GM11168 (cell line): ENCODE data around the gene TRMT1.
"Not testable (repeated sequence)": the region's sequence is repeated elsewhere in the genome, so short reads cannot be mapped to it uniquely, and the experiment has no call there.

ENCODE experiments used
- in situ Hi-C: fragments of 300-500 bp; cut with MboI; formaldehyde crosslinking; loops from one replicate; pipeline ENCODE4 v1.12.0; 2022; ENCODE audit warnings: low sequenced_read_pairs; ENCODE audit not compliant: unreplicated experiment

The TRMT1 gene

DNA sequence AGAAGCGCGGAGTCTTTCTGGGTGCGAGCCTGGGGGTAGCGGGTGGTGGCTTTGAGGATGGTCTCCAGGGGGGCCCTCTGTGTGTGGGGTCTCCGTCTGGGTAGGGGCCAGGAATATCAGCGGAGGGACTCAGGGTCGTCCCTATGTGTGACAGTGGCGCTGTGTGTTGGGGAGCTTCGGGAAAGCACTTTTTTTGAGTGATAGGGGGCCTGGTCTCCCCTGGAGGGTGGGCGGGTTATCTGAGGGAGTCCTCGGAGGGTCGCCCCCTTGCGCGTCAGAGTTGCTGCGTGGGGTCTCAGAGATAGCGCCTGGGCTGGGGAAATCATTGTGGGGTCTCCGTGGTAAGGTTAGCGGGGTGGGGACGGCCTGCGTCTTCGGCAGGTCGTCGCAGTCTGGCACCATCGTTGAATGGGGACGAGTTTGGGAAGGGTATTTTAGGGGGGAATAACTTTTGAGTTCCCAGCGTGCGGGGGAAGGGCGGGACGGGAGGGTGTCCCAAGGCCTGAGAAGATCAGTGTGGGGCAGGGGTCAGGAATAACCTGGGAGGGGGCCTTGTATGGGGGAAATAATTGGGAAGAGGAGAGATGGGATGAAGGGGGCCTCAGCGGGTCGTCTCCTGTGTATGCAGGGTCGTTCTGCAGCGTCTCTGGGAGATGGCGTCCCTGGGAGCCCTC lies 34.5 kb upstream of the TRMT1 start:
- in situ Hi-C loops, result no loop called here

DNA sequence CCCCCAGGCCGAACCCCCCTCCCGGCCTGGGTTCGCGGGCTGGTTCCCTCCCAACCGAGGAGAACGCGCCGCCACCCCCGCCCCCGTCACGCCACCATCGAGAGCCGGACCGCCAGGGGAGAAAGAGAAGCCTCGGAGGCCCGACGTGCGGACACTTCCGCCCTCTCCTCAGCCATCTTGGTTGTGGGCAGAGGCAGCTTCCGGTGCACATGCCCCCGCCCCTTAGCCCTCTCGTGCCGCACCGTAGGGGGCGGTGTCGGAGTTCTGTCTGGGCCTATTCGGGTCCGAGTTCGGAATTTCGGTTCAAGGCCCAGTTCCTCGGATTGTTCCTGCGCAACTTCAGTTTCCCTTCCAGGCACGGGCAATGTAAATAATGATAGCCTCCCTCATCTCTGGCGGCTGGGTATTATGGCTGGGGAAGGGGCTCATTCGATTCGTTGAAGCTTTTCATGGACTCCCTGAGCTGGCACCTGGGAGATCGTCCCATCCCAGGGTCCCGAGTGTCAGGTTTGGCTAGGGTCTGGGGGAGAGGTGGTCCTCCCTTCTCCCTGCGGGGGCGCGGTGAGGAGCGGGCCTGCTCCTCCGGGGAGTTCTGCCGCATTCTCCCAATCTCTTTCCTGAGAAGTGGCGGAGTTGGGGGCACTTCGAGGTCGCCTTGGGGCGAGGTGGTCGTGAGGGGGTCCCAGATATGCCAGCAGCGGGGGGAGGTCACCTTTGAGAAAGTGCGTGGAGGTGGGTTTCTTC lies 33.8 kb upstream of the TRMT1 start, which contains the start of the genes IER2 and STX10:
Gene IER2, plus strand, starts transcription at position 225 of the 744 bp plus-strand sequence. CDS start 2,776 bp downstream, outside the sequence.
Gene STX10, minus strand, starts transcription at position 189 of the 744 bp plus-strand sequence. CDS start 202 bp downstream, outside the sequence.
- in situ Hi-C loops, result no loop called here

- in situ Hi-C loops, result no loop called here
Observed at GRCh38 chr19:13149628-13150186, 33.2 kb upstream of the TRMT1 start.

- in situ Hi-C loops, result not testable (repeated sequence)
Observed at GRCh38 chr19:13149173-13149627, 32.7 kb upstream of the TRMT1 start.

GRCh38 chr19:13146763-13147563 lies 30.4 kb upstream of the TRMT1 start:
- in situ Hi-C loops, result no loop called here

DNA sequence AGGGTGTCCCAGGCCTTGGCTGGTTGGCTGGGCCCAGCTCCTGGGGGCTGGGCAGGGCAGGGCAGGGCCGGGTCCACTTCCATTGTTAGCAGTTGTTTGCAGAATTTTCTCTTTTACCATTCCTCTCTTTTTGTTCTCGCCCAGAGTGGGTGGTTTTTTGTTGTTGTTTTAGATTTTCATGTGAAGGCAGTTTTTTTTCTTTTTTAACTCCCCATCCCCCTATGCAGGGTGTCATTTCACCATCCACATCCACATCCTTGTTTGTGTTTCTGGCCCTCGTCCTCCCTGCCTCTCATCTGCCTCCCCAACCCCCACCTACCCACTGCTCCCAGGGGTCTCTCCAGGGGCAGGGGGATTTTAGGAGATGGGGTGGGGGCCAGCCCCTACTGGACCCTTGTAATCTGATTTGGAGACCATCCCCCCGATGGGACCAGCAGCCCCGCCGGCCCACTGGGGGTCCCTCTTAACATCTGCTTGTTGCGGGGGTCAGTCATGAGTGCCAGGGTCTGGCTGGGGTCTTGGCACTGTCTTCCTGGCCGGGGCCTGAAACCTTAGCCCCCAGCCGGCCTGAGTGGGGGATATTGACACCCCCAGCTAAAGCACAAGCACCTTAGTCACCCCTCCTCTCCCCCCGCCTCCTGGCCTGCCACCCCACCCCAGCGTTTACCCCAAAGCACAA lies 23.2 kb upstream of the TRMT1 start:
- in situ Hi-C loops, result no loop called here

DNA sequence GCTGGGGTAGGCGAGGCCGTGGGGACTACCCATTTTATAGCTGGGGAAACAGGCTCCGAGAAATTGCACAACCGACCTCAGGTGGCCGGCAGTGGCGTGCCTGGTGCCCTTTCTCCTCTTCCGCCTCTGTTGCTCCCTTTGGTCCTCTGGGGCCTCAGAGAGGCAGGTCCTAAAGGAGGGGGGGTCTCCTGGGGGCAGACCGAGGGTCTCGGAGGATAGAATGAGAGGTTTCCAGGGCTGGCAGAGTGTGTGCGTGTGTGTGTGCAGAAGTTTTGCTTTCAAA lies 22.3 kb upstream of the TRMT1 start:
- in situ Hi-C loops, result no loop called here

DNA sequence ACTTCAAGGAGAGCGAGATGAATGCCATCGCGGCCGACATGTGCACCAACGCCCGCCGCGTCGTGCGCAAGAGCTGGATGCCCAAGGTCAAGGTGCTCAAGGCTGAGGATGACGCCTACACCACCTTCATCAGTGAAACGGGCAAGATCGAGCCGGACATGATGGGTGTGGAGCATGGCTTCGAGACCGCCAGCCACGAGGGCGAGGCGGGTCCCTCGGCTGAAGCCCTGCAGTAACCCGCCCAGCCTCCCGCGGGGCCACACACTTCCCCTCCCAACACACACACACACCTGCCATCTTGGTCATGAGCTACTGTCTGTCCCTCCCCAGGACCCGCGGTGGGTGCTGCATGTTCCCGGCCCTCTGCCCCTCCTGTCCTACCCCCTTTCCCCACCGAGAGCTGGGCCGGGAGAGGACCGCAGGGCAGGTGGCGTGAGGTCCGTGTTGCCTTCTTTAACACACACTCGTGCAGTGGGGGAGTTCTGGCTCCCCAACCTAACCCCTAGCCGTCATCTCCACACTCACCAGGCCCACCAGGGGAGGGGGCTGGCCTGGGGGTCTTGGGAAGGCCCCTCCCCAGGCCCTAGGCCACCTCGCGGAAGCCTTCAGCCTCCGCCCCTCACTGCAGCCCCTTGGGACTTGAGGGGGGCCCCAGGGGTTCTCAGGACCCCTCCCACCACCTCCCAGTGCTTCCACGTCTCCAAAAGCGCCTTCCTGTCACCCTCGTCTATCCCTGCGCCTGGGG lies 21.8 kb upstream of the TRMT1 start:
- in situ Hi-C loops, result no loop called here

DNA sequence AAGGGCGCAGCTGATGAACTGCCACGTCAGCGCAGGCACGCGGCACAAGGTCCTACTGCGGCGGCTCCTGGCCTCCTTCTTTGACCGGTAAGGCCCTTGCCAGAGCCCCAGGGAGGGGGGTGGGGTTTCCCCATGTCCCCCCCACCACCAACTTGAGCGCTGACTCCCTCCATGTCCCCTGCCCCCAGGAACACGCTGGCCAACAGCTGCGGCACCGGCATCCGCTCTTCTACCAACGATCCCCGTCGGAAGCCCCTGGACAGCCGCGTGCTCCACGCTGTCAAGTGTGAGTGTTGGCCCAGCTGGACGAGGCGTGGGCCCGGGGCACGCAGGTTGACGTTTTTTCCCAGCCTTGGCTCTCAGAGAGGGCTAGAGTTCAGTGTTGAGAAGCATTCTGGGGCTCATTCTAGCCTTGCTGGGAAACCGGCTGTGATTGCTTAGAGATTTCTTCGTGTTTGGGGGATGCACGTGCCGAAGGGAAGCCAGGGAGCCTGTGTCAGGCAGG lies 20.8 kb upstream of the TRMT1 start:
- in situ Hi-C loops, result no loop called here

DNA sequence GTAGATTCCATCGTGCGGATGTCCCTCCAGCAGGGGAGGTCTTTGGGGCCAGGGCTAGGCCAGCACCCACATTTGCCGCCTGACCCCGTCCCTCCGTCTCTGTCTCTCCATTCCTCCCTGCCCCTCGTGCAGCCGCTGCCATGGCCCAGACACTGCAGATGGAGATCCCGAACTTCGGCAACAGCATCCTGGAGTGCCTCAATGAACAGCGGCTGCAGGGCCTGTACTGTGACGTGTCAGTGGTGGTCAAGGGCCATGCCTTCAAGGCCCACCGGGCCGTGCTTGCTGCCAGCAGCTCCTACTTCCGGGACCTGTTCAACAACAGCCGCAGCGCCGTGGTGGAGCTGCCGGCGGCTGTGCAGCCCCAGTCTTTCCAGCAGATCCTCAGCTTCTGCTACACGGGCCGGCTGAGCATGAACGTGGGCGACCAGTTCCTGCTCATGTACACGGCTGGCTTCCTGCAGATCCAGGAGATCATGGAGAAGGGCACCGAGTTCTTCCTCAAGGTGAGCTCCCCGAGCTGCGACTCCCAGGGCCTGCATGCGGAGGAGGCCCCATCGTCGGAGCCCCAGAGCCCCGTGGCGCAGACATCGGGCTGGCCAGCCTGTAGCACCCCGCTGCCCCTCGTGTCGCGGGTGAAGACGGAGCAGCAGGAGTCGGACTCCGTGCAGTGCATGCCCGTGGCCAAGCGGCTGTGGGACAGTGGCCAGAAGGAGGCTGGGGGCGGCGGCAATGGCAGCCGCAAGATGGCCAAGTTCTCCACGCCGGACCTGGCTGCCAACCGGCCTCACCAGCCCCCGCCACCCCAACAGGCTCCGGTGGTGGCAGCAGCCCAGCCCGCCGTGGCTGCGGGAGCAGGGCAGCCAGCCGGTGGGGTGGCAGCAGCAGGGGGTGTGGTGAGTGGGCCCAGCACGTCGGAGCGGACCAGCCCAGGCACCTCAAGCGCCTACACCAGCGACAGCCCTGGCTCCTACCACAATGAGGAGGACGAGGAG lies 18.8 kb upstream of the TRMT1 start:
- in situ Hi-C loops, result no loop called here

DNA sequence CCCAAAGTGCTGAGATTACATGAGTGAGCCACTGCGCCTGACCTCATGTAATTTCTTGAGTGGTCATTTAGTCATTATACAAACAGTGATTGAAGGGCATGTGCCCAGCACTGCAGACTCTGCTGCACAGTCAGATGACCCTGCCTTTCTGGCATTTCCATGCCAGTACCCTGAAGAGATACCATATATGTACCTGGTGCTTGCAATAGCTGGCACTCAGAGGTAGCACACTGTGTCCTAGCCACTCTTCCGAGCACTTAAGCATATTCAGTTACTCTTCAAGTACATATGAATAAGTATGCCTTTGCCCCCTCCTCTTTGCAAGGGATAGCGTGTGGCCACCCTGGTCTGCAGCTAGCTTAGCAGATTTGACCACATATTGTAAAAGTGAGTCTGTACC lies 18.1 kb upstream of the TRMT1 start:
- in situ Hi-C loops, result no loop called here

GRCh38 chr19:13133241-13133870 lies 16.8 kb upstream of the TRMT1 start:
- in situ Hi-C loops, result no loop called here

DNA sequence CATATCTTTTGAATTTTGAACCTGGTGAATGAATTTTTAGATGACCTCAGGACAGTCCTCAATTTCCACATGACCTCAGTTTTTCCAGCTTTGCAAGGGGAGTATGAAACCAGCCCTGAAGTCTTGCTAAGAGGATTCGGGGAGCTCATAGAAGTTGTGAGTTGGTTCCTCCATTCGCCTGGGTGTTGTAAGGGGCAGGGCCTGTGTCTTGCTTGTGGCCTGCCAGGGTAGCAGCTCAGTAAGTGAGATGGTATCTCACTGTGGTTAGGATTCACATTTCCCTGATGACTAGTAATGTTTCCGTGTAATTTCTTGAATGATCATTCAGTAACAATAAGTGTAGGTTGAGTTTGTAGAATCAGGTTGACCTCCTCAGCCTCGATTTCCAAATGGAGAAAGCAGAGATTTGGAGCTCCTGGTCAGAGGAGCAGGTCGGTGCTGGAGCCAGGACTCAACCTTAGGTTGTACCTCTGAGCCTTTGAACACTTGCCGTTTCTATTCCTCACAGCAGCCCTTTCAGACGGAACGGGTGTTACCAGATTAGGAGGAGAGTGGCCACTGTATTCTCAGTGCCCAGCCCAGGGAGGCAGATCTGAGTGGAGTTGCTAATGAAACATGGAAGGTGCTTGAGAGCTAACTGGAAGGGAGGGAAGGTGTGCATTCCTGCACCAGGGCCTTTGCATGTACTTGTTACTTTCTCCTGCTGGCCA lies 16.1 kb upstream of the TRMT1 start:
- in situ Hi-C loops, result no loop called here

DNA sequence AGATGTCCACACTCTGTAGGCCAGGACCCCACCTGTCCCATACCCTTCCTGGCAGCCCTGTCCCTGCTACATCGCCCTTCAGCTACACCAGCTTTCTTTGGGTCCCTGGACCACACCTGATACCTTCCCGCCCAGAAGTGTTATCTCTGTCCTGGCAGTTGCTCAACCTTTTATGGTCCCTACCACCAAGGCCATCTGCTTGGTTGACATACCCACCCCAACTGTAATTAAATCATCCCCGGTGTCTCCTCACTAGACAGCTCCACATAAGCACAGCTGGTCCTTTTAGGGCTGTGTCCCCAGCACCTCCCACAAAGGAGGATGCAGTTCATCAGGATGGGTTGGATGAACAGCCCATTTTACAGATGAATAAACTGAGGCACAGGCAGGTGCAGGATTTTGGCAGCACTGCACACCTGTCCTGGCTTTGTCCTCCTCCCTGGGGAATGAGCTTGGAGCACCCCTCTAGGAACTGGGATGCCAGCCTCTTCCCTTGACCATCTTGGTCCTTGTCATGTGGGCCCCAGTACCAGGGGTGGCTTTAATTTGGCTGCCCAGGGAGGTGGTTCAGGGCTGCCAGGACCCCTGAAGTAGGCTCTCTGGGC lies 14.4 kb upstream of the TRMT1 start:
- in situ Hi-C loops, result no loop called here

DNA sequence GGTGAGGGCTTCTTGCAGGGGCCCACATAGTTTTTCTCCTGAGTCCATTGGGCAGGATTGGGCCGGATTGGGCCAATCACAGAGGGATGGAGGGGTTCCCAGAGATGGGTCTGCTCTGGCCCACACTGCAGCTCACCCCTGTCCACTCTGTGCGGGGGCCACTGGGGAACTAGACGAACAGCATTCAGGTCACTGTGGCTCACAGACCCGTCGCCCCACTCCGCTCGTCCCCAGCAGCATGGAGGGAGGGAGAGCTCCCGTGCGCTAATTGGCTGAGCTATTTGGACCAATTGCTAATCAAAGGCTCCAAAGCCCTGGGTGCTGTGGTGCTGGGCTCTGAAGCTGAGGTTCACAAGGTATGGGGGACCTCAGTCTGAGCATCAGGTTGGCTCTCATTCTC lies 12.8 kb upstream of the TRMT1 start:
- in situ Hi-C loops, result no loop called here

DNA sequence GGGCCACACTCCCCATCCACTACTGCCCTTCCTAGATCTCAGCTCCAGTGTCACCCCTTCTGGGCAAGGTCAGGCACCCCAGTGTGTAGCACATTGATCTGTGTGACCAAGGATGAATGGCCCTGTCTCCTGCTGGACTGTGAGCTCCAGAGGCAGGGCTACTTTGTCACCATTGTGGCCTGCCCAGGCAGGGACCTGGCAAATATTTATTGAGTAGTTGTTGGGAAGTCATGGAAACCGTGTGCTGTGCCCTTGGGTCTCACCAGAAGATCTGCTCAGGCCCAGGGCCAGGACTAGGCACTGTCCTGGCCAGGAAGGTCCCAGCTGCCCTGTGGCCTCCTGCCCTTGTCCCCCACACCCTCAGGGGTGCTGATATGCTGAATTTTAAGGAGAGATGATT lies 12.0 kb upstream of the TRMT1 start:
- in situ Hi-C loops, result no loop called here
